RWPE2 (cell line): ENCODE results near the gene CDH4.

Experiments used
- ATAC-seq: fragments of 200-7000 bp; cut with Tn5 transposase; 3 replicates; pipeline ENCODE4 v1.9.1; 2021; ENCODE audit warnings: low read depth
- DNase-seq: peaks from one replicate; pipeline ENCODE4 v3.0.0-alpha.2; 2020; ENCODE audit warnings: low spot score
- H3K27ac ChIP-seq: fragments of 450-650 bp; 2 replicates; pipeline ENCODE4 v1.5.1; 2017; ENCODE audit warnings: mild to moderate bottlenecking; ENCODE audit not compliant: poor library complexity, severe bottlenecking
- H3K27me3 ChIP-seq: fragments of 250-450 bp; sonication (Bioruptor Pico); 2 replicates; pipeline ENCODE4 v1.5.1; 2021; ENCODE audit warnings: mild to moderate bottlenecking, moderate library complexity; ENCODE audit not compliant: insufficient read depth, poor library complexity, severe bottlenecking
- H3K36me3 ChIP-seq: fragments of 250-450 bp; sonication (Bioruptor Pico); 2 replicates; pipeline ENCODE4 v1.5.1; 2020; ENCODE audit warnings: low read depth, mild to moderate bottlenecking, moderate library complexity
- H3K4me1 ChIP-seq: fragments of 250-450 bp; sonication (Bioruptor Pico); 2 replicates; pipeline ENCODE4 v1.5.1; 2021; ENCODE audit warnings: mild to moderate bottlenecking, moderate library complexity; ENCODE audit not compliant: insufficient read depth, poor library complexity, severe bottlenecking
- H3K4me3 ChIP-seq: fragments of 250-450 bp; sonication (Bioruptor Pico); 2 replicates; pipeline ENCODE4 v1.5.1; 2021; ENCODE audit warnings: mild to moderate bottlenecking, moderate library complexity; ENCODE audit not compliant: severe bottlenecking
- H3K9me3 ChIP-seq: fragments of 250-450 bp; sonication (Bioruptor Pico); 2 replicates; pipeline ENCODE4 v1.5.1; 2021; ENCODE audit warnings: mild to moderate bottlenecking, moderate library complexity; ENCODE audit not compliant: severe bottlenecking
- TF ChIP-seq, protein P1 (sequence below): fragments of 450-650 bp; IDR thresholded peaks from one replicate; pipeline ENCODE4 v1.5.1; 2017; ENCODE audit warnings: mild to moderate bottlenecking, moderate library complexity; ENCODE audit not compliant: poor library complexity, severe bottlenecking

Gene CDH4

GRCh38 chr20:61372137-61373054 lies 120.3 kb downstream of the CDH4 start:
- DNase-seq (peak; percentile 73), ATAC-seq (no peak; the same call in 2 of the 3 replicates)
- H3K27me3 ChIP-seq: no peaks in the 10 kb centered on the region
- H3K27ac ChIP-seq: no peak overlapping the region
- no peak overlapping the region for H3K4me3 ChIP-seq
- H3K9me3 ChIP-seq: no peaks in the 10 kb centered on the region
- H3K36me3 ChIP-seq: peaks cover 3% of the 10 kb centered on the region; the same call in 1 of the 2 replicates
- TF ChIP-seq, protein P1, sequence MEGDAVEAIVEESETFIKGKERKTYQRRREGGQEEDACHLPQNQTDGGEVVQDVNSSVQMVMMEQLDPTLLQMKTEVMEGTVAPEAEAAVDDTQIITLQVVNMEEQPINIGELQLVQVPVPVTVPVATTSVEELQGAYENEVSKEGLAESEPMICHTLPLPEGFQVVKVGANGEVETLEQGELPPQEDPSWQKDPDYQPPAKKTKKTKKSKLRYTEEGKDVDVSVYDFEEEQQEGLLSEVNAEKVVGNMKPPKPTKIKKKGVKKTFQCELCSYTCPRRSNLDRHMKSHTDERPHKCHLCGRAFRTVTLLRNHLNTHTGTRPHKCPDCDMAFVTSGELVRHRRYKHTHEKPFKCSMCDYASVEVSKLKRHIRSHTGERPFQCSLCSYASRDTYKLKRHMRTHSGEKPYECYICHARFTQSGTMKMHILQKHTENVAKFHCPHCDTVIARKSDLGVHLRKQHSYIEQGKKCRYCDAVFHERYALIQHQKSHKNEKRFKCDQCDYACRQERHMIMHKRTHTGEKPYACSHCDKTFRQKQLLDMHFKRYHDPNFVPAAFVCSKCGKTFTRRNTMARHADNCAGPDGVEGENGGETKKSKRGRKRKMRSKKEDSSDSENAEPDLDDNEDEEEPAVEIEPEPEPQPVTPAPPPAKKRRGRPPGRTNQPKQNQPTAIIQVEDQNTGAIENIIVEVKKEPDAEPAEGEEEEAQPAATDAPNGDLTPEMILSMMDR: no peak
- no peaks in the 10 kb centered on the region for H3K4me1 ChIP-seq

DNA sequence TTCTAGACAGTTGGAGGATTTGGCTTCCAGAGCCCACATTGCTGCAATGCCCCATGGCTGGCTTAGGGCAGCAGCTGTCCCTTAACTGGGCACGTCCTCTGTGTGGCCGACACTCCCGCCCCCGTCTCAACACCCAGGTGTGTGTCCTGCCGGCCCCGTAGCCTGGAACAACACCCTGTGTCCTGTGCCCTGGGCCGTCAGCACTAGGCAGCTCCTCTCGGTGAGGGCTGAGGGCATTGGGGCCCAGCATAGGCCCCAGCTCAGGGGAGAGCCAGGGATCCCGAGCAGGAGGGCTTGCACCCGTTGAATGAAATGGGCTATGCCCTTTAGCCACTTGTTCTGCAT lies 121.0 kb downstream of the CDH4 start:
- Histone ChIP-seq H3K4me3 (no peak overlapping the region), H3K9me3 (no peaks in the 10 kb centered on the region), H3K27me3 (no peaks in the 10 kb centered on the region), H3K36me3 (peaks cover 3% of the 10 kb centered on the region; the same call in 1 of the 2 replicates), H3K4me1 (no peaks in the 10 kb centered on the region), H3K27ac (no peak overlapping the region)
- TF ChIP-seq, protein P1: no peak
- ATAC-seq: no peak
- peak; percentile 81 for DNase-seq

- no peaks in the 10 kb centered on the region for H3K4me1 ChIP-seq
- H3K4me3 ChIP-seq: no peak overlapping the region
- ATAC-seq (no peak), DNase-seq (peak; percentile 75)
- TF ChIP-seq, protein P1: no peak
- H3K27ac ChIP-seq: no peak overlapping the region
- 0 out of 2 replicates have a peak, but pooled peaks cover under 1% of the 10 kb centered on the region for H3K36me3 ChIP-seq
- H3K27me3 ChIP-seq: no peaks in the 10 kb centered on the region
- H3K9me3 ChIP-seq: no peaks in the 10 kb centered on the region
These were observed 122.0 kb downstream of the CDH4 start for GRCh38 chr20:61373956-61374545.

DNA sequence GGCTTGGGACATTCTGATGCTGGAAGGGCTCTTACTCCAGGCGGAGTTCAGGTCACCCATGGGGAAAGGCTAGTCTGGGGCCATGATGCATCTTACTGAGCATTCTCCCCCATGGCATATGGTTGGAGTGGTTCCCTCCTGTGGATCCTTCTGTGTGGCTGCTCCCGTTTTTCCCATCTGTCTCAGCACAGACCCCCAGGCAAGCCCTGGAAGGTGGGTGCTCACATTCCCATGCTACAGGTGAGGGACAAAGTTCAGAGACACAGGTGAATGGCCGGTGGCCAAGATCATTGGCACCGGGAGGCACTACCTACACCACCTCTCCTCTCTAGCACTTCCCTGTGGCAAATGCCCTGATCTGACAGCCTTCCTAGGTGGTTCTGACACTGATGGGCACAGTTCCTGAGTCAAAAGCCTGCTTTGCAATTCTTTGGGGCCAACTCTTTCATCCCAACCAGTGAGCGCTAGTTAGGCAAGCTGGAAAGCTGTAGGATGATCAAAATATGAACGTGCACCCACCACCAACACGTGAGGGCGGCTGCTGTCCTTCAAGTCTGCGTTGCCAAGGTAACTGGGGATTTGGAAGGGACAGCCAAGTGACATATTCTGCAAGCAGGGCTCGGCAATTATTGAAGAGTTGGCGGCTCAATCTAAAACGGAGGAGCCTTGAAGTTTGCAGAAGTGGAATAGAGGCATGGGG lies 124.6 kb downstream of the CDH4 start:
- peak; percentile 70 for DNase-seq
- no peaks in the 10 kb centered on the region for H3K27me3 ChIP-seq
- no peak for ATAC-seq

More for the DNA sequence above, 124.6 kb downstream of the CDH4 start:
- H3K36me3 ChIP-seq: no peaks in the 10 kb centered on the region
- TF ChIP-seq, protein P1: no peak
- H3K27ac ChIP-seq: no peak overlapping the region
- no peaks in the 10 kb centered on the region for H3K4me1 ChIP-seq
- no peak overlapping the region for H3K4me3 ChIP-seq
- H3K9me3 ChIP-seq: no peaks in the 10 kb centered on the region
